ENCODE results near the gene RPS15. TPM values are rescaled to one million over a fixed set of nuclear protein-coding genes. Genes with fewer than 3 reads are reported as not detected.
A peak's percentile ranks its signal among the peaks of the same experiment; 100 is the strongest.

Gene RPS15
- total and polyA plus RNA-seq, 2 of the 13 experiments (the other 11 are each of a cell fraction or from before 2014, with no cell fraction given): 695 to 1,411 TPM

DNA sequence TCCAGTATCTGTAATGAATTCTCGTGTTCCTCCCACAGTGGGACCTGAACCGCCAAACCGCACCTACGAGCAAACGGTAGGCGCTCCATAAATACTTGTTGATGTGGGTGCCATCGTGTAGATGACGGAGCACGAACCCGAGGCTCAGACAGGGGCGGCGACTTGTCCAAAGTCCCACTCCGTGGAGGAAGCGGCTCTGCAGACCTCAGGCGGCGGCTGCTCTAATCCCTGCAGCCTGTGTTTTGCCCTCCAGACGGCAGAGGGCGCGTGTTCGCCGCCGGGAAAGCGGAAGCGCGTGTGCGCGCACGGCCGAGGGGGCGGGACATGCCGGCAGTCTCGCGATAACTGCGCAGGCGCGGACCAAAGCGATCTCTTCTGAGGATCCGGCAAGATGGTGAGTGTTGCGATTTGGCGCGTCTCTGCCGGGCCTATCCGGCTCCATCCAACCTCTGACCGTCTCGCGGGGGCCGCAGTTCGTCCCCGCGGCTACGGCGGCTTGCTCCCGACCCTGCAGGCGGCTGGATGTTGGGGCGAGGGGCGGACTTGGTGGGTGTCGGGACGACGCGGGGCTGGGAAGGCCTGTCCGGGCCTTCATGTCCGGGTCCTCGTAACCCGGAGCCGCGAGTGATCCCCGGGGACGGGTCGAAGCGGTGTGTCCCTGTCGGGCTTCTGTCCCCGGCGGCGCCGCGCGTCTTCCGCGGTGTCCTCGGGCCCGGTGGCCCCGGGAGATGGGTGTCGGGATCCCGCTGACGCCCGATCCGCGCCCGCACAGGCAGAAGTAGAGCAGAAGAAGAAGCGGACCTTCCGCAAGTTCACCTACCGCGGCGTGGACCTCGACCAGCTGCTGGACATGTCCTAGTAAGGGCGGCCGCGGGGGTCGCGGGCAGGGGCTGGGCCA lies at the start of gene RPS15 (continued):
- TF ChIP-seq, protein P1, sequence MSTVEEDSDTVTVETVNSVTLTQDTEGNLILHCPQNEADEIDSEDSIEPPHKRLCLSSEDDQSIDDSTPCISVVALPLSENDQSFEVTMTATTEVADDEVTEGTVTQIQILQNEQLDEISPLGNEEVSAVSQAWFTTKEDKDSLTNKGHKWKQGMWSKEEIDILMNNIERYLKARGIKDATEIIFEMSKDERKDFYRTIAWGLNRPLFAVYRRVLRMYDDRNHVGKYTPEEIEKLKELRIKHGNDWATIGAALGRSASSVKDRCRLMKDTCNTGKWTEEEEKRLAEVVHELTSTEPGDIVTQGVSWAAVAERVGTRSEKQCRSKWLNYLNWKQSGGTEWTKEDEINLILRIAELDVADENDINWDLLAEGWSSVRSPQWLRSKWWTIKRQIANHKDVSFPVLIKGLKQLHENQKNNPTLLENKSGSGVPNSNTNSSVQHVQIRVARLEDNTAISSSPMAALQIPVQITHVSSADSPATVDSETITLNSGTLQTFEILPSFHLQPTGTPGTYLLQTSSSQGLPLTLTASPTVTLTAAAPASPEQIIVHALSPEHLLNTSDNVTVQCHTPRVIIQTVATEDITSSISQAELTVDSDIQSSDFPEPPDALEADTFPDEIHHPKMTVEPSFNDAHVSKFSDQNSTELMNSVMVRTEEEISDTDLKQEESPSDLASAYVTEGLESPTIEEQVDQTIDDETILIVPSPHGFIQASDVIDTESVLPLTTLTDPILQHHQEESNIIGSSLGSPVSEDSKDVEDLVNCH (CRISPR knock-in tag; IDR thresholded peaks at IDR 0.05): 0 out of 2 replicates have a peak, but pooled peaks have one; percentile 20
- peak; percentile 96; the same call in 1 of the 2 replicates for TF ChIP-seq ZNF782 (CRISPR knock-in tag; IDR thresholded peaks at IDR 0.05; ENCODE audit: borderline replicate concordance)
- TF ChIP-seq, protein P2, sequence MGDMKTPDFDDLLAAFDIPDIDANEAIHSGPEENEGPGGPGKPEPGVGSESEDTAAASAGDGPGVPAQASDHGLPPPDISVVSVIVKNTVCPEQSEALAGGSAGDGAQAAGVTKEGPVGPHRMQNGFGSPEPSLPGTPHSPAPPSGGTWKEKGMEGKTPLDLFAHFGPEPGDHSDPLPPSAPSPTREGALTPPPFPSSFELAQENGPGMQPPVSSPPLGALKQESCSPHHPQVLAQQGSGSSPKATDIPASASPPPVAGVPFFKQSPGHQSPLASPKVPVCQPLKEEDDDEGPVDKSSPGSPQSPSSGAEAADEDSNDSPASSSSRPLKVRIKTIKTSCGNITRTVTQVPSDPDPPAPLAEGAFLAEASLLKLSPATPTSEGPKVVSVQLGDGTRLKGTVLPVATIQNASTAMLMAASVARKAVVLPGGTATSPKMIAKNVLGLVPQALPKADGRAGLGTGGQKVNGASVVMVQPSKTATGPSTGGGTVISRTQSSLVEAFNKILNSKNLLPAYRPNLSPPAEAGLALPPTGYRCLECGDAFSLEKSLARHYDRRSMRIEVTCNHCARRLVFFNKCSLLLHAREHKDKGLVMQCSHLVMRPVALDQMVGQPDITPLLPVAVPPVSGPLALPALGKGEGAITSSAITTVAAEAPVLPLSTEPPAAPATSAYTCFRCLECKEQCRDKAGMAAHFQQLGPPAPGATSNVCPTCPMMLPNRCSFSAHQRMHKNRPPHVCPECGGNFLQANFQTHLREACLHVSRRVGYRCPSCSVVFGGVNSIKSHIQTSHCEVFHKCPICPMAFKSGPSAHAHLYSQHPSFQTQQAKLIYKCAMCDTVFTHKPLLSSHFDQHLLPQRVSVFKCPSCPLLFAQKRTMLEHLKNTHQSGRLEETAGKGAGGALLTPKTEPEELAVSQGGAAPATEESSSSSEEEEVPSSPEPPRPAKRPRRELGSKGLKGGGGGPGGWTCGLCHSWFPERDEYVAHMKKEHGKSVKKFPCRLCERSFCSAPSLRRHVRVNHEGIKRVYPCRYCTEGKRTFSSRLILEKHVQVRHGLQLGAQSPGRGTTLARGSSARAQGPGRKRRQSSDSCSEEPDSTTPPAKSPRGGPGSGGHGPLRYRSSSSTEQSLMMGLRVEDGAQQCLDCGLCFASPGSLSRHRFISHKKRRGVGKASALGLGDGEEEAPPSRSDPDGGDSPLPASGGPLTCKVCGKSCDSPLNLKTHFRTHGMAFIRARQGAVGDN (CRISPR knock-in tag; IDR thresholded peaks at IDR 0.05): peak; percentile 95
- TF ChIP-seq ZNF562 (CRISPR knock-in tag; IDR thresholded peaks at IDR 0.05; ENCODE audit: borderline replicate concordance): no peak
- no peak for TF ChIP-seq IKZF1 (IDR thresholded peaks at IDR 0.05)
- TF ChIP-seq, protein P3, sequence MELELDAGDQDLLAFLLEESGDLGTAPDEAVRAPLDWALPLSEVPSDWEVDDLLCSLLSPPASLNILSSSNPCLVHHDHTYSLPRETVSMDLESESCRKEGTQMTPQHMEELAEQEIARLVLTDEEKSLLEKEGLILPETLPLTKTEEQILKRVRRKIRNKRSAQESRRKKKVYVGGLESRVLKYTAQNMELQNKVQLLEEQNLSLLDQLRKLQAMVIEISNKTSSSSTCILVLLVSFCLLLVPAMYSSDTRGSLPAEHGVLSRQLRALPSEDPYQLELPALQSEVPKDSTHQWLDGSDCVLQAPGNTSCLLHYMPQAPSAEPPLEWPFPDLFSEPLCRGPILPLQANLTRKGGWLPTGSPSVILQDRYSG (CRISPR knock-in tag; IDR thresholded peaks at IDR 0.05): peak; percentile 74; the same call in 1 of the 2 replicates
- no peak for TF ChIP-seq RAD51 (IDR thresholded peaks at IDR 0.05; ENCODE audit: borderline replicate concordance)
- no peak for TF ChIP-seq ZNF496 (CRISPR knock-in tag; IDR thresholded peaks at IDR 0.05; ENCODE audit: insufficient replicate concordance)
- peak; percentile 91 for TF ChIP-seq MTF1 (CRISPR knock-in tag; IDR thresholded peaks at IDR 0.05)
- peak; percentile 94 for TF ChIP-seq ZMYM4 (CRISPR knock-in tag; IDR thresholded peaks at IDR 0.05)
- TF ChIP-seq, protein P4, sequence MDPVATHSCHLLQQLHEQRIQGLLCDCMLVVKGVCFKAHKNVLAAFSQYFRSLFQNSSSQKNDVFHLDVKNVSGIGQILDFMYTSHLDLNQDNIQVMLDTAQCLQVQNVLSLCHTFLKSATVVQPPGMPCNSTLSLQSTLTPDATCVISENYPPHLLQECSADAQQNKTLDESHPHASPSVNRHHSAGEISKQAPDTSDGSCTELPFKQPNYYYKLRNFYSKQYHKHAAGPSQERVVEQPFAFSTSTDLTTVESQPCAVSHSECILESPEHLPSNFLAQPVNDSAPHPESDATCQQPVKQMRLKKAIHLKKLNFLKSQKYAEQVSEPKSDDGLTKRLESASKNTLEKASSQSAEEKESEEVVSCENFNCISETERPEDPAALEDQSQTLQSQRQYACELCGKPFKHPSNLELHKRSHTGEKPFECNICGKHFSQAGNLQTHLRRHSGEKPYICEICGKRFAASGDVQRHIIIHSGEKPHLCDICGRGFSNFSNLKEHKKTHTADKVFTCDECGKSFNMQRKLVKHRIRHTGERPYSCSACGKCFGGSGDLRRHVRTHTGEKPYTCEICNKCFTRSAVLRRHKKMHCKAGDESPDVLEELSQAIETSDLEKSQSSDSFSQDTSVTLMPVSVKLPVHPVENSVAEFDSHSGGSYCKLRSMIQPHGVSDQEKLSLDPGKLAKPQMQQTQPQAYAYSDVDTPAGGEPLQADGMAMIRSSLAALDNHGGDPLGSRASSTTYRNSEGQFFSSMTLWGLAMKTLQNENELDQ (CRISPR knock-in tag; IDR thresholded peaks at IDR 0.05; ENCODE audit: borderline replicate concordance): no peak
- peak; percentile 48; the same call in 1 of the 2 replicates for TF ChIP-seq NFIC (IDR thresholded peaks at IDR 0.05; ENCODE audit: low read length)
- TF ChIP-seq ETV5 (CRISPR knock-in tag; IDR thresholded peaks at IDR 0.05; ENCODE audit: borderline replicate concordance): peak; percentile 95
